ES-I3 (cell line): Measurements from ENCODE around the gene HOXD10.

ENCODE experiments used
- H3K36me3 ChIP-seq: 2 replicates; pipeline ENCODE4 v1.6.1; 2013; ENCODE audit warnings: mild to moderate bottlenecking, low read length, control low read depth, moderate library complexity; ENCODE audit not compliant: insufficient read depth
- H3K4me1 ChIP-seq: 2 replicates; pipeline ENCODE4 v1.6.1; 2013; ENCODE audit warnings: mild to moderate bottlenecking, control low read depth, low read length; ENCODE audit not compliant: insufficient read depth
- H3K9ac ChIP-seq: 2 replicates; pipeline ENCODE4 v1.6.1; 2013; ENCODE audit warnings: low read depth, mild to moderate bottlenecking, low read length, moderate library complexity
- H3K9me3 ChIP-seq: 2 replicates; pipeline ENCODE4 v1.6.1; 2013; ENCODE audit warnings: mild to moderate bottlenecking, low read length, moderate library complexity; ENCODE audit not compliant: control insufficient read depth, insufficient read depth

HOXD10 gene

DNA sequence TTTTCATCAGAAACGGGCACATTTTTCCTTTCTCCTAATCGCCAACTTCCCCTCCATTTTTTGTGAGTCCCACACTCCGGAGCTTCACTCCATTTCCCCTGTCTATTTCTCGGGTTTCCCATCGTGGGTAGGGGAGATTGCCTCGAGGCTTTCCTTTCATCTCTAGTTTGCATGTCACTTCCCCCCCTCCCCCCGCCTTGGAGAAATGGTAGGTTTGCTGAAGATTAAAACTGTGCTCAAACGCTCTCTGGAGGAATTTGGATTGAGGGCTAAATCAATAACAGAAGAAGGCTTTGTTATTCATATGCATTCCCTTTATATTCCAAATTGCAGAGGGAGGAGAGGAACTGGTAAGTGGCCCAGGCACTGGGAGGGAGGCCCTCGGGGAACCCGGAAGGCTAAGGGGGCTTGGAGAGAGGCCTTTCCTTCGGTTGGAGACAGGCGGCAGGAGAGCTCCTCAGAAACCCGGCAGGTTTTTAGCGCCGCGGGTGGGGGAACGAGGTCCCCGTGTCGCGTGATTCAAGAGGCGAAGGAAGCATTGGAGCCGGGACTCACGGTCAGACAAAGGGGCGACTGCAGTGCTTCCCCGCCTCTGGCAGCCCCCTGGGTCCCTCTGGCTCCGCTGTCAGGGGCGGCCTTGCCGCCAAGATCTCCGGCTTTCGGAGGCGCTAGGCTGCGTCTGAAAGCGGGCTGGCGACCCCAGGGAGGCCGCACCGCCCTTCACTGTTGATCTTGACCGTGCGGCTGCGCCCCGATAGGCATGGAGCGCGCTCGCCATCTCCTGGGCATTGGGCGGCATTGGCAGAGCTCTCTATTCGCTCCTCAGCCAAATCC lies 19.4 kb upstream of the HOXD10 start:
- peak overlapping the region; percentile 39; the same call in 1 of the 2 replicates for H3K9ac ChIP-seq
- H3K36me3 ChIP-seq: no peaks in the 10 kb centered on the region
- peaks cover 9% of the 10 kb centered on the region for H3K4me1 ChIP-seq
- H3K9me3 ChIP-seq: 0 out of 2 replicates have a peak, but pooled peaks cover 4% of the 10 kb centered on the region

DNA sequence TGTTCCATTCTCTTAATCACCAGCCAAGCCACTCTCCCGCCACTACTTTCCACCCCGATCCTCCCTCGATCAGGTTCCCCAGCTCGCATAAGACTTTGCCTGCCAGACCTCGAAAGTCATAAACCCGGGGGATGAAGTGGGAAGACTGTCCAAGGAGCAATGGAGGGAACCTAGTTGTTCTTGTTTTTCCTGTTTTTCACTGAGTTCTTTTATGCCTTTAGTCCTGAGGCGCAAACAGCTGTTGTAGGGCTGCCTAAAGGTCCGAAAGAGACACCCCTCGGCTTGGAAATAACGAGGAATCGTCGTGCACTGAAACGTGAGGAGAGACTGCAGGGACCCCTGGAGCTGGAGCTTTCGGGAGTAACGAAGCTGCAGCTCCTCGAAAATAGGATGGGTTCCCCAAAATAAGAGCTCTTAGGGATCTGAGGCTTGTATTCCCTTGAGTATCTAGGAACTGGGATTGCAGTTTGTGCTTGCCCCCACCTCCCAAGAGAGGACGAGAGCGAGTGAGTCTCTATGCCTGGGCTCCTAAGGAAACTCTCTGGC lies 18.7 kb upstream of the HOXD10 start:
- Histone ChIP-seq H3K9ac (peak overlapping the region; percentile 39; the same call in 1 of the 2 replicates), H3K36me3 (no peaks in the 10 kb centered on the region), H3K4me1 (peaks cover 9% of the 10 kb centered on the region), H3K9me3 (0 out of 2 replicates have a peak, but pooled peaks cover 4% of the 10 kb centered on the region)

DNA sequence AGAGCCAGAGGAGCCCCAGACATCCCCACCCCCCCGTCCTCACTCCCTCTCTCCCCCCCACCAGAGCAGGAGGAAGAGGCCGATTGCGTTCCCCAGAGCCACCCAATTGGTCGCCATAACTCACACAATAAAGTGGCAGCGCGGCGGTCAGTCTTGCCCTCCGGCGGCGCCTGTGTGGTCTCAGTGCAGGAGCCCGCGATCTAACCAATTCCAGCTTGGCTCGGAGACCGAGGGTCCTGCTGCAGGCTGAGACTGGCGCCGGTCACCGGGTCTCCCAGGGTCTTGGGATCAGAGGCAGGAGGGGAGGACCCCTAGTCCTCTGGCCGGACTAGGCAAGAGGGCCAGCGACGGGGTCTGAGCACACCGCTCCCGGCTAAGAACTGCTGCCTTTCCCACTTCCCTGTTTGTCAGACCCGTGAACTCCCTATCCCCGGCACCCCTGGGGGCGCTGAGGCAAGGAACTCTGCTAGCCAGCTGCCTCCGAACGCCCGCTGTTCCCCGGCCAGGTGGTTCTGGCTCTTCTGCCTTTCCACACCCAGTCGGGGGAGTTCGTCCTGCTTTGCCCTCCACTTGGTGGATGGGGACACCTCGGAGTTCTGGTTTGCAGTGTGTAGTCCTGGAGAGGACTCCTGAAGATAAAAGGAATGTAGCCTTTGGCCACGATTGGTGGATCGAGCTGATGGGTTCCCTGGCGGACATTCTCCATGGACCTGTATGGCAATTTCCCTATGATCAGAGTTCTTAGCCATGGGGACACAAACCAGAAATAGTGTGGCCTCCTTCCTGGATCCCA lies 18.0 kb upstream of the HOXD10 start:
- H3K9ac ChIP-seq: peak overlapping the region; percentile 23; the same call in 1 of the 2 replicates

DNA sequence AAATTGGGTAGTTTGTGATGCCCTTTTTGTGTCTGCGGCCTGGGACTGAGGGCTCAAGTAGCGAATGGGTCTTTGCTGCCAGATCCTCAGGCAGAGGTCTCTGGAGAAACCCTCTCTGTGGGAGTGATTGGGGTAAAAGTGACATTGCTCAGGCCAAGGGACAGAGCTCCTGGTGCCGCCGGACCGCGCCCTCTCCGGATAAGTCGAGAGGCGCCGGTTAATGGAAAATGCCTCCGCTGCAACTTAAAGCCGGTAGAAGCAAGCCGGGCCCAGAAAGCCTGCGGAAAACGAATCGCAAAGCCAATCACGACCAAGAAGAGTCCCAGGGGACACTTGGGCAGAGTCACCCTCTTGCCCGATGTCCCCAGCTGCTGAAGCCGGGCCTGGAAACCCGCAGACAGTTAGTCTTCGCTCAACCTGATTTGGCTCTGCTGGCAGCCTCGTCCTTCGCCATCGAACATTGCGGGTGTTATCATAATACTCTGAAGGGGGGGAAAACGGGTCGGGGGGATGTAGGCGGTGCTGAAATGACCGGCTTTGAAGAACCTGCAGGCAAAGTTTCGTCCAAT lies 17.3 kb upstream of the HOXD10 start:
- Histone ChIP-seq H3K36me3 (no peaks in the 10 kb centered on the region), H3K9me3 (no peaks in the 10 kb centered on the region), H3K4me1 (peaks cover 9% of the 10 kb centered on the region), H3K9ac (no peak overlapping the region)

More for the DNA sequence above, 18.0 kb upstream of the HOXD10 start:
- Histone ChIP-seq H3K4me1 (peaks cover 9% of the 10 kb centered on the region), H3K9me3 (0 out of 2 replicates have a peak, but pooled peaks cover under 1% of the 10 kb centered on the region), H3K36me3 (no peaks in the 10 kb centered on the region)

DNA sequence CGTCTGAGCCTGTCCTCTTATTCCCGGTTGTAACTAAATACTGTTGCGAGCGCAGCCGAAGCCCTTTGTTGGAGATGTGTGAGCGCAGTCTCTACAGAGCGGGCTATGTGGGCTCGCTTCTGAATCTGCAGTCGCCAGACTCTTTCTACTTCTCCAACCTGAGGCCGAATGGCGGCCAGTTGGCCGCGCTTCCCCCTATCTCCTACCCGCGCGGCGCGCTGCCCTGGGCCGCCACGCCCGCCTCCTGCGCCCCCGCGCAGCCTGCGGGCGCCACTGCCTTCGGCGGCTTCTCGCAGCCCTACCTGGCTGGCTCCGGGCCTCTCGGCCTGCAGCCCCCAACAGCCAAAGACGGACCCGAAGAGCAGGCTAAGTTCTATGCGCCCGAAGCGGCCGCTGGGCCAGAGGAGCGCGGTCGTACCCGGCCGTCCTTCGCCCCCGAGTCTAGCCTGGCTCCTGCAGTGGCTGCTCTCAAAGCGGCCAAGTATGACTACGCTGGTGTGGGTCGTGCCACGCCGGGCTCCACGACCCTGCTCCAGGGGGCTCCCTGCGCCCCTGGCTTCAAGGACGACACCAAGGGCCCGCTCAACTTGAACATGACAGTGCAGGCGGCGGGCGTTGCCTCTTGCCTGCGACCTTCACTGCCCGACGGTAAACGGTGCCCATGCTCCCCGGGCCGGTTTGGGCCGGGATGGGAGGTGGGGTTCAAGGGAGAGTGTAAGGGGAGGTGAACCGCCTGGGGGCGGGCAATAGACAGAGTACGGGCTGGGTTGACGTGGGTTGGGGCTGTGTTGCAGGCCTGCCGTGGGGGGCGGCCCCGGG lies 16.6 kb upstream of the HOXD10 start, which contains the start of gene HOXD12:
Gene HOXD12, plus strand, starts transcription at position 68 of the 819 bp plus-strand sequence. Its CDS starts 7 bp downstream, at position 75.
- Histone ChIP-seq H3K9me3 (no peaks in the 10 kb centered on the region), H3K9ac (peak within 1 kb of the TSS; percentile 28; the same call in 1 of the 2 replicates), H3K4me1 (peaks cover 9% of the 10 kb centered on the region), H3K36me3 (no peaks in the 10 kb centered on the region)

DNA sequence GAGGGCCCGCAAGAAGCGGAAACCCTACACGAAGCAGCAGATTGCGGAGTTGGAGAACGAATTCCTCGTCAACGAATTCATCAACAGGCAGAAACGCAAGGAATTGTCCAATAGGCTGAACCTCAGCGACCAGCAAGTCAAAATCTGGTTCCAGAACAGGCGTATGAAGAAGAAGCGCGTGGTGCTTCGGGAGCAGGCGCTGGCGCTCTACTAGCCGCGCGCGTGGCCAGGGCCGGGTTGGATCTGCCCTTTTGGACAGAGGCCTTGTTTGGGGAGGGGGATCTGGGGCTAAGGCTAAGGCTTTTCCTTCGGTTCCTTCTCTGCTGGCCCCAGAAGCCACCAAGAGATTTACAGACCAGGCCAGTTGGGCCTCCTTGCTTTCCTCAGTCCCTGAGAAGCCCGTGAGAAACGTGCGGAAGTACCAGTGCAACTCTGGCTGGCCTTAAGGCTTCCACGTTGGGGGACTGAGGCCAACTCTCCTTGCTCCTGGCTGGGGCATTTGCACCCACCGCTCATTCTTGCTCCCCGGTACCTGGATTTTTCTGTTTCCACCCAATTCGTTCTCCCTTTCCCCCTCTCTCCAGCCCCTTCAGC lies 15.9 kb upstream of the HOXD10 start:
- no peaks in the 10 kb centered on the region for H3K36me3 ChIP-seq
- no peaks in the 10 kb centered on the region for H3K9me3 ChIP-seq
- H3K9ac ChIP-seq: no peak overlapping the region
- H3K4me1 ChIP-seq: peaks cover 9% of the 10 kb centered on the region

DNA sequence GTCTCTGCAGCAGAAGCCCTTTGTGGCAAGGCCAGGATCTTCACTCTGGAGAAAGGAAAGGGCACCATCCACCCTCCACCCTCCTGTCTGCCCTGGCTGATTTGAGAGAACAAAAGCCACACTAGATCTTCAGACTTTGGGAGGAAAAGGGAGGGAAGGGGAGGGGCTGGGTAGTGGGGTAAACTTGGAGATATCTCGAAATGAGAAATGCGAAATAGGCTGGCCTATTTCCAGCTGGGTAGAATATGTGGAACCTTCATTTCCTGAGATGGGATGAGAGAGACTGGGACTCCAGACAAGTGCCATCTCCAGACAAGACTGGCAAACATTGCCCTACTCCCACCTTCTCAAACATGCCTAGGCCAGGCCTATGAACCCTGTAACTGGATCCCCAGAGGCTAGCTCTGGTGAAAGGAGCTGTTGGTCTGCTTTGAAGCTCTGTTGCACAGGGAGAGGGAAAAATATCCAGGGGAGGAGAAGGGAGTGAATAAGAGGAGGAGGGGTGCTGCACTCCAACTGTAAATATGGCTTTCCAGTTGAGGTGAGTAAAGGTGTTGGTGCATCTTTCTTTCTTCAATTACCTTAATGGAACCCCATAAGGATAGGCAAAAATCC lies 15.3 kb upstream of the HOXD10 start:
- no peaks in the 10 kb centered on the region for H3K9me3 ChIP-seq
- no peaks in the 10 kb centered on the region for H3K36me3 ChIP-seq
- peaks cover 9% of the 10 kb centered on the region for H3K4me1 ChIP-seq
- H3K9ac ChIP-seq: no peak overlapping the region

DNA sequence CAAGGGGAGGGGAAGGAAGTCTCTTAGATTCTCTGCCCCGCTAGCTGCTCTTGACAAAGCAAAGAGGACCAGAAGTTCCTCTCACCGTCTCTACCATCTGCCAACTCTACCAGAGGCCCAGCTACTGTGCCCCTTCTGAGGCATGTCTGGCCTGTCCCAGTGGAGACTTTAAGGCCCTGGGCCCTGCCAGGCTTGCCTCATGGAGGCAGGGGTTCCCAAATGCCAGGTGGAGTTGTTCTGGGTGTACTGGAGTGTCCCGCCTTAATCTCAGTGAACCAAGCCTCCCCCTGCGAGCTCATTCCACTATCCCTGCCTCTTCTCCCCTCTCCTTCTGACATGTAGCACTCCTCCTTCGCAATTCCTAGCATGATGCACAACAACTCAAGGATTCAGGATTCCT lies 14.7 kb upstream of the HOXD10 start:
- Histone ChIP-seq H3K9ac (no peak overlapping the region), H3K4me1 (peaks cover 7% of the 10 kb centered on the region; the same call in 1 of the 2 replicates), H3K36me3 (no peaks in the 10 kb centered on the region), H3K9me3 (no peaks in the 10 kb centered on the region)

DNA sequence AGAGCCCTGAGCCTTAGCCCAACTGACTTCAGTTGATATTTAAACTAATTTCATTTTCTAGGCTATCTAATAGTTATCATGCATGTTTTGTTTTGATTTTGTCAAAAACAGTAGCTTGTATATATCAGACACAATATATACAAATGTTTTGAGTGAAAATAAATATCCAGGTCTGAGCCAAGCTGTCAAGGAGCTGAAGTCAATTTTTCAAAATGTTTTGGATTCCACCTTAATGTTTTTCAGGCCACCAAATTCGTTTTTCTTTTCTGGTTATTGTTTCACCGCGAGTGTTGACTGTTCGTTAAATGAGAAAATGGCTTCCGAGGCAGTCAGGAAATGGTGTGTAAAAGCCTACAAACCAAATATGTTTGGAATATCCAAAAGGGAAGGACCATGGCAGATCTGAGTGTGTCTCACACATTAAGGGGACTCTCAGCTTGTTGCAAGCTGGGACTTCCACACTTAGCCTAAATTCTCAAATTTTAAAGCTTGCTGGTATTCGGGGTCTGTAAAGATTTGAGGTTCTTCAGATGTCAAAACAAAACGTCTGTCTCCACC lies 14.2 kb upstream of the HOXD10 start:
- H3K9me3 ChIP-seq: no peaks in the 10 kb centered on the region
- no peaks in the 10 kb centered on the region for H3K36me3 ChIP-seq
- H3K4me1 ChIP-seq: peaks cover 7% of the 10 kb centered on the region; the same call in 1 of the 2 replicates
- H3K9ac ChIP-seq: no peak overlapping the region

DNA sequence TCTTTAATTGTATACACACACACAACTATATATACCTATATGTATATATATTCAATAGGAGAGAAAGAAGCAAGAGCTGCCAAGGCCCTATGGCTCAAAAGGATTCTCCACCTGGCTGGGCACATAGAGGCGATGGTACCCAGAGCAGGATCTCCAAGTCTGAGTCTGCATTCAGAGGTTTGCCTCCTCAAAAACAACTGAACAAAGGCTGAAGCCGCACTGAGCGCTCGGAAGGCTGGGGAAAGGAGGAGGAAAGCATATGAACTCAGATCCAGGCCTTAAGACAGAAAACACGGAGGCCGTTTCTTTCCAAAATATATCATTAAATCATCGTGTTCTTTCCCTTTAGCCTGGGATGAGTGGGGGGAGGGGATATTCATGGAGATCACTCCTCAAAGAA lies 13.4 kb upstream of the HOXD10 start:
- Histone ChIP-seq H3K9ac (no peak overlapping the region), H3K4me1 (peaks cover 4% of the 10 kb centered on the region; the same call in 1 of the 2 replicates), H3K9me3 (no peaks in the 10 kb centered on the region), H3K36me3 (no peaks in the 10 kb centered on the region)

DNA sequence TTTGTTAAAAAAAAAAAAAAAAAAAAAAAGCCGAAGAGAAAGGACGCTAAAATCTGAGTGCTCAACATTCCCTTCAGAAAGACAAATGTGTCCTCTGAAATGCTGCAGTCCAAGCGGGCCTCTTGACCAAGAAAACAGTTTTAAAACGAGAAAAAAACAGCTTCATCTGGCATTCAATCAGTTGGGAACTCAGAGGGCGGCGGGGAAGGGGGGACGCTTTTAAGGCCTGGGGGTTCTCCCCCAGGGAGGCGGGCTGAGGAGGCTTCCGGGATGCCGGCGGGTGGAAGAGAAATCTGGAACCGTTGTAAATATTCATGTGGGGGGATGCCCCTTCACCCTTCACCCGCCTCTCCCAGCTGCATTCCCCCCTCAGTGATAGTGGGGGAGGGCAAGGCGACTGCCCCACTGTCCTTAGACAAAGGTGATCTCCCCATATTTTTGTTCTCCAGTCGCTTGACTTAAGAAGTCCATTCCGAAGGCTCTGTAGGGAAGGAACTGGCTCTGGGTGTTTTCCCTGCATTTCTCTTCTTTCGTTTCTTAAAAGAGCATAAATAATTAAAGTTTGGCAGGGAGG lies 12.7 kb upstream of the HOXD10 start:
- H3K9ac ChIP-seq: peak overlapping the region; percentile 49; the same call in 1 of the 2 replicates
- H3K36me3 ChIP-seq: no peaks in the 10 kb centered on the region
- peaks cover 4% of the 10 kb centered on the region; the same call in 1 of the 2 replicates for H3K4me1 ChIP-seq
- H3K9me3 ChIP-seq: no peaks in the 10 kb centered on the region

DNA sequence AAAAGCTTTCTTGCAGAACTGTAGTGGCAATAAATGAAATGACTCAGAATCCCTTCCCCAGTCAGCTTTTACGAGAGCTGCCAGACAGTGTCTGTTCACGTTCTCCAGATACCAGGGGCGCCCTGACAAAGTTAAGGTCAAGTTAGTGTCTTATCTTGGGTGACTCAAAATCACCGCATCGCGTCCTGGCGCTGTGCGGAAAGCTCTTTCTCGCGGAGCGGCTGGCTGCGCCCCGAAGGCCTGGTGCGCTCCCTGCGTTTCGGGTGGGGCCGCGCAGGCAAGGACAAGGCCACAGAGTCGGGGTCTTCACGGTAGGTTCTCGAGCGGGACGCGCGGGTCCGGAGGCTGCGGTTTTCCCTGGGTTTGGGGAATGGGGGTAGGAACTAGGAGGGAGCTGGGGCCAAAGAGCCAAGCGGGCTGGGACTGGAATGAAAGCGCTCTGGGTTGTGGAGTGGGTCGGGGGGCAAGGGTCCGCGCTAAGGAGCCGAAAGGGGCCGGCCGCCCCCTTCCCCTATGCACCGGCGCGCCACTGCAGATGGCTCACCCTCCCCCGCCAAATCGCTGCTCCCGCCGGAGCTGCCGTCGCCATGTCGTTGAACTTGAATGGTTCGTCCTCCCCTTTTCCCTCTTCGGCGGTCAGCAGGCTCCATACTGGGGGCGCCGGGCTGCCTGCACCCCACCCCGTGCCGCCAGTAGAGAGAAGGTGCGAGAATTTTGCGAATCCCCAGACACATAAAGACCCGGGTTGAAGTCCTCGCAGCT lies 12.1 kb upstream of the HOXD10 start:
- H3K9ac ChIP-seq: peak overlapping the region; percentile 49; the same call in 1 of the 2 replicates
- H3K36me3 ChIP-seq: no peaks in the 10 kb centered on the region
- H3K4me1 ChIP-seq: peaks cover 4% of the 10 kb centered on the region; the same call in 1 of the 2 replicates
- no peaks in the 10 kb centered on the region for H3K9me3 ChIP-seq
